GM23338 (cell line): ENCODE results near the gene HLCS. TPM values are rescaled to one million over a fixed set of nuclear protein-coding genes. Genes with fewer than 3 reads are reported as not detected.

Experiments used
- ATAC-seq: fragments of 200-7000 bp; cut with Tn5 transposase; 3 replicates; pipeline ENCODE4 v1.9.1; 2020
- DNase-seq: peaks from one replicate; pipeline ENCODE4 v3.0.0-alpha.2; 2015; ENCODE audit warnings: low spot score
- H2AFZ ChIP-seq: fragments of 200-600 bp; sonication (generic); 2 replicates; pipeline ENCODE4 v1.8.0; 2016; ENCODE audit warnings: antibody characterized with exemption, mild to moderate bottlenecking, moderate library complexity
- H3F3A ChIP-seq: fragments of 200-600 bp; sonication (generic); replicated peaks from 2 replicates; pipeline ENCODE4 v1.8.0; 2017; ENCODE audit warnings: antibody characterized with exemption, mixed run types, low read depth
- H3K27ac ChIP-seq: fragments of 200-600 bp; sonication (generic); 2 replicates; pipeline ENCODE4 v1.6.1; 2016; ENCODE audit warnings: low read depth
- H3K27me3 ChIP-seq: fragments of 200-600 bp; sonication (generic); 2 replicates; pipeline ENCODE4 v1.8.0; 2016; ENCODE audit warnings: mild to moderate bottlenecking, mixed run types, moderate library complexity; ENCODE audit not compliant: insufficient read depth
- H3K36me3 ChIP-seq: fragments of 200-600 bp; sonication (generic); 2 replicates; pipeline ENCODE4 v1.8.0; 2016; ENCODE audit warnings: mild to moderate bottlenecking; ENCODE audit not compliant: insufficient read depth
- H3K4me1 ChIP-seq: fragments of 200-600 bp; sonication (generic); 2 replicates; pipeline ENCODE4 v1.8.0; 2016; ENCODE audit warnings: mild to moderate bottlenecking, moderate library complexity; ENCODE audit not compliant: insufficient read depth
- H3K4me2 ChIP-seq: fragments of 200-600 bp; sonication (generic); 2 replicates; pipeline ENCODE4 v1.7.1; 2017; ENCODE audit warnings: mixed run types
- H3K4me3 ChIP-seq: fragments of 200-600 bp; sonication (generic); 2 replicates; pipeline ENCODE4 v1.6.1; 2016; ENCODE audit warnings: mixed run types
- H3K79me2 ChIP-seq: fragments of 200-600 bp; sonication (generic); replicated peaks from 2 replicates; pipeline ENCODE4 v1.8.0; 2017; ENCODE audit warnings: mild to moderate bottlenecking; ENCODE audit not compliant: insufficient read depth
- H3K9me2 ChIP-seq: fragments of 200-600 bp; sonication (generic); 2 replicates; pipeline ENCODE4 v1.8.0; 2017; ENCODE audit not compliant: insufficient read depth
- H4K20me1 ChIP-seq: fragments of 200-600 bp; sonication (generic); replicated peaks from 2 replicates; pipeline ENCODE4 v1.8.0; 2017; ENCODE audit warnings: mild to moderate bottlenecking; ENCODE audit not compliant: insufficient read depth
- H3K27ac Mint-ChIP-seq: 2 replicates; pipeline ENCODE4 v1.8.0; 2020; ENCODE audit warnings: inconsistent platforms, mild to moderate bottlenecking, moderate library complexity, mixed read lengths
- H3K27me3 Mint-ChIP-seq: 3 replicates; pipeline ENCODE4 v1.8.0; 2022; ENCODE audit warnings: low read depth, mild to moderate bottlenecking, moderate library complexity, mixed read lengths, inconsistent platforms; ENCODE audit not compliant: insufficient read depth, poor library complexity
- H3K36me3 Mint-ChIP-seq: 3 replicates; pipeline ENCODE4 v1.8.0; 2021; ENCODE audit warnings: low read depth, mild to moderate bottlenecking, inconsistent platforms, moderate library complexity, mixed read lengths
- H3K4me1 Mint-ChIP-seq: 3 replicates; pipeline ENCODE4 v1.8.0; 2020; ENCODE audit warnings: mild to moderate bottlenecking, inconsistent platforms, mixed read lengths
- H3K4me3 Mint-ChIP-seq: 3 replicates; pipeline ENCODE4 v1.8.0; 2021; ENCODE audit warnings: moderate library complexity, mild to moderate bottlenecking, inconsistent platforms, mixed read lengths
- H3K9me3 Mint-ChIP-seq: 3 replicates; pipeline ENCODE4 v1.8.0; 2020; ENCODE audit warnings: moderate library complexity, mild to moderate bottlenecking, inconsistent platforms, mixed read lengths
- EZH2 ChIP-seq: fragments of 200-600 bp; sonication (generic); IDR thresholded peaks from one replicate; pipeline ENCODE4 v1.8.0; 2017; ENCODE audit warnings: antibody characterized with exemption, mild to moderate bottlenecking, low read depth; ENCODE audit not compliant: unreplicated experiment
- EZH2phosphoT487 ChIP-seq: fragments of 200-600 bp; sonication (generic); IDR thresholded peaks from one replicate; pipeline ENCODE4 v1.8.1; 2018; ENCODE audit warnings: antibody characterized with exemption; ENCODE audit not compliant: unreplicated experiment
- JUNB ChIP-seq: IDR thresholded peaks from one replicate; pipeline ENCODE4 v1.6.1; 2016; ENCODE audit warnings: antibody characterized with exemption; ENCODE audit not compliant: unreplicated experiment
- NANOG ChIP-seq: IDR thresholded peaks from 2 replicates; pipeline ENCODE4 v1.6.1; 2016; ENCODE audit warnings: antibody characterized with exemption, borderline replicate concordance
- POLR2AphosphoS5 ChIP-seq: IDR thresholded peaks from 2 replicates; pipeline ENCODE4 v1.6.1; 2016; ENCODE audit warnings: antibody characterized with exemption, low read depth
- ZNF114 ChIP-seq: fragments of 250-450 bp; sonication (Bioruptor Pico); IDR thresholded peaks from 2 replicates; pipeline ENCODE4 v1.5.0; 2020; ENCODE audit warnings: mild to moderate bottlenecking, moderate library complexity
- polyA plus RNA-seq: library from polyadenylated mRNA; unstranded; fragments of >200 nt; fragmentation: Nextera tagmentation; extraction: Ambion mirVana; gene quantifications from 2 replicates; pipeline ENCODE4 v1.2.1, GENCODE V29; 2016
- total RNA-seq: library from RNA; depleted of rRNA; stranded (reverse); fragments of >200 nt; shearing (Covaris generic); gene quantifications from 2 replicates; pipeline ENCODE4 v1.2.3, GENCODE V29; 2014
- TF ChIP-seq, protein P1 (sequence below): fragments of 250-450 bp; sonication (Bioruptor Pico); IDR thresholded peaks from 2 replicates; pipeline ENCODE4 v1.5.0; 2020; ENCODE audit warnings: mild to moderate bottlenecking, moderate library complexity

The HLCS gene
- total and polyA plus RNA-seq, 2 experiments from 2014 or later = 6.1 to 14.7 TPM

- TF ChIP-seq, protein P1, sequence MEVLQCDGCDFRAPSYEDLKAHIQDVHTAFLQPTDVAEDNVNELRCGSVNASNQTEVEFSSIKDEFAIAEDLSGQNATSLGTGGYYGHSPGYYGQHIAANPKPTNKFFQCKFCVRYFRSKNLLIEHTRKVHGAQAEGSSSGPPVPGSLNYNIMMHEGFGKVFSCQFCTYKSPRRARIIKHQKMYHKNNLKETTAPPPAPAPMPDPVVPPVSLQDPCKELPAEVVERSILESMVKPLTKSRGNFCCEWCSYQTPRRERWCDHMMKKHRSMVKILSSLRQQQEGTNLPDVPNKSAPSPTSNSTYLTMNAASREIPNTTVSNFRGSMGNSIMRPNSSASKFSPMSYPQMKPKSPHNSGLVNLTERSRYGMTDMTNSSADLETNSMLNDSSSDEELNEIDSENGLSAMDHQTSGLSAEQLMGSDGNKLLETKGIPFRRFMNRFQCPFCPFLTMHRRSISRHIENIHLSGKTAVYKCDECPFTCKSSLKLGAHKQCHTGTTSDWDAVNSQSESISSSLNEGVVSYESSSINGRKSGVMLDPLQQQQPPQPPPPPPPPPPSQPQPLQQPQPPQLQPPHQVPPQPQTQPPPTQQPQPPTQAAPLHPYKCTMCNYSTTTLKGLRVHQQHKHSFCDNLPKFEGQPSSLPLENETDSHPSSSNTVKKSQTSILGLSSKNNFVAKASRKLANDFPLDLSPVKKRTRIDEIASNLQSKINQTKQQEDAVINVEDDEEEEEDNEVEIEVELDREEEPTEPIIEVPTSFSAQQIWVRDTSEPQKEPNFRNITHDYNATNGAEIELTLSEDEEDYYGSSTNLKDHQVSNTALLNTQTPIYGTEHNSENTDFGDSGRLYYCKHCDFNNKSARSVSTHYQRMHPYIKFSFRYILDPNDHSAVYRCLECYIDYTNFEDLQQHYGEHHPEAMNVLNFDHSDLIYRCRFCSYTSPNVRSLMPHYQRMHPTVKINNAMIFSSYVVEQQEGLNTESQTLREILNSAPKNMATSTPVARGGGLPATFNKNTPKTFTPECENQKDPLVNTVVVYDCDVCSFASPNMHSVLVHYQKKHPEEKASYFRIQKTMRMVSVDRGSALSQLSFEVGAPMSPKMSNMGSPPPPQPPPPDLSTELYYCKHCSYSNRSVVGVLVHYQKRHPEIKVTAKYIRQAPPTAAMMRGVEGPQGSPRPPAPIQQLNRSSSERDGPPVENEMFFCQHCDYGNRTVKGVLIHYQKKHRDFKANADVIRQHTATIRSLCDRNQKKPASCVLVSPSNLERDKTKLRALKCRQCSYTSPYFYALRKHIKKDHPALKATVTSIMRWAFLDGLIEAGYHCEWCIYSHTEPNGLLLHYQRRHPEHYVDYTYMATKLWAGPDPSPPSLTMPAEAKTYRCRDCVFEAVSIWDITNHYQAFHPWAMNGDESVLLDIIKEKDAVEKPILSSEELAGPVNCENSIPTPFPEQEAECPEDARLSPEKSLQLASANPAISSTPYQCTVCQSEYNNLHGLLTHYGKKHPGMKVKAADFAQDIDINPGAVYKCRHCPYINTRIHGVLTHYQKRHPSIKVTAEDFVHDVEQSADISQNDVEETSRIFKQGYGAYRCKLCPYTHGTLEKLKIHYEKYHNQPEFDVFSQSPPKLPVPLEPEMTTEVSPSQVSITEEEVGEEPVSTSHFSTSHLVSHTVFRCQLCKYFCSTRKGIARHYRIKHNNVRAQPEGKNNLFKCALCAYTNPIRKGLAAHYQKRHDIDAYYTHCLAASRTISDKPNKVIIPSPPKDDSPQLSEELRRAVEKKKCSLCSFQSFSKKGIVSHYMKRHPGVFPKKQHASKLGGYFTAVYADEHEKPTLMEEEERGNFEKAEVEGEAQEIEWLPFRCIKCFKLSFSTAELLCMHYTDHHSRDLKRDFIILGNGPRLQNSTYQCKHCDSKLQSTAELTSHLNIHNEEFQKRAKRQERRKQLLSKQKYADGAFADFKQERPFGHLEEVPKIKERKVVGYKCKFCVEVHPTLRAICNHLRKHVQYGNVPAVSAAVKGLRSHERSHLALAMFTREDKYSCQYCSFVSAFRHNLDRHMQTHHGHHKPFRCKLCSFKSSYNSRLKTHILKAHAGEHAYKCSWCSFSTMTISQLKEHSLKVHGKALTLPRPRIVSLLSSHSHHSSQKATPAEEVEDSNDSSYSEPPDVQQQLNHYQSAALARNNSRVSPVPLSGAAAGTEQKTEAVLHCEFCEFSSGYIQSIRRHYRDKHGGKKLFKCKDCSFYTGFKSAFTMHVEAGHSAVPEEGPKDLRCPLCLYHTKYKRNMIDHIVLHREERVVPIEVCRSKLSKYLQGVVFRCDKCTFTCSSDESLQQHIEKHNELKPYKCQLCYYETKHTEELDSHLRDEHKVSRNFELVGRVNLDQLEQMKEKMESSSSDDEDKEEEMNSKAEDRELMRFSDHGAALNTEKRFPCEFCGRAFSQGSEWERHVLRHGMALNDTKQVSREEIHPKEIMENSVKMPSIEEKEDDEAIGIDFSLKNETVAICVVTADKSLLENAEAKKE (CRISPR knock-in tag) = no peak
- no peak for TF ChIP-seq ZNF114
Measured at GRCh38 chr21:36804874-36805611, 161.4 kb downstream of the HLCS start (continued).

DNA sequence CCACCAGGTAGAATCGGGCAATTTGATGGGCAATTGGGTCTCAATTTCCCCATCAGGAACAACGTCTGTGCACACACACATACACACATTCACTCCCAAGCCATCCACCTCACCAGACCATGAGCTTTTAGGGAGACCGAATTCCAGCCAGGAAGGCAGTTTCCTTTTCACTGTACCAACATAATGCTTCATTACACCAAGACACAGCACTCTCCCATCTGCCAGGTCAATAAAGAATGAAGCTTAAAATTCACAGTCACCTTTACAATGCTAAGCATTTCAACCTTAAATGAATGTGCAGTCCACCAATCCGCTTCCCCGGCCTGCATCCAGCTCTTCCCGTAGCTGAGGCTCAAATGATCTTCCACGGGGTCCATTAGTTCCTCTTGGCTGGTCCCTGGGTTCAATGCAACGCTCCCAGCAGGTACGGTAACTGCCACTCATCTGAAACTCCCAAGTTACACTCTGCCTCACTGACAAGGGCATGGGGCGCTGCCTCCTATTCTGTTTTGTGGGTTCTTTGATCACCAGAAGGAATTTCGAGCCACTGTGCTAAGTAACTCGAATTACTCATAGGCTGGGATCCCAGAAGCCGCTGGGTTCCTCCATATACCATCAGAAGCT lies 162.5 kb downstream of the HLCS start:
- no peaks in the 10 kb centered on the region for H3K36me3 ChIP-seq
- no peak overlapping the region for H3K4me2 ChIP-seq
- ATAC-seq = no peak
- H3K4me1 ChIP-seq = no peaks in the 10 kb centered on the region
- no peak overlapping the region for H3K4me3 Mint-ChIP-seq
- H3K27ac Mint-ChIP-seq = no peak overlapping the region
- H2AFZ ChIP-seq = no peak overlapping the region
- no peaks in the 10 kb centered on the region for H3K79me2 ChIP-seq
- no peaks in the 10 kb centered on the region for H3K36me3 Mint-ChIP-seq
- H3K27me3 Mint-ChIP-seq = no peaks in the 10 kb centered on the region
- no peaks in the 10 kb centered on the region for H3F3A ChIP-seq
- H3K4me3 ChIP-seq = no peak overlapping the region
- H3K4me1 Mint-ChIP-seq = no peaks in the 10 kb centered on the region
- H3K9me2 ChIP-seq = no peaks in the 10 kb centered on the region
- H3K27ac ChIP-seq = no peak overlapping the region
- no peaks in the 10 kb centered on the region for H4K20me1 ChIP-seq
- H3K27me3 ChIP-seq = no peaks in the 10 kb centered on the region
- peaks cover 4% of the 10 kb centered on the region; the same call in 1 of the 3 replicates for H3K9me3 Mint-ChIP-seq
- no peak for DNase-seq
- TF ChIP-seq JUNB (no peak), EZH2 (no peak), EZH2phosphoT487 (no peak), NANOG (no peak), ZNF114 (no peak), POLR2AphosphoS5 (no peak)
- TF ChIP-seq, protein P1 (CRISPR knock-in tag) = no peak
